ENCODE data around the gene CHRNB1. TPM values are rescaled to one million over a fixed set of nuclear protein-coding genes. Genes with fewer than 3 reads are reported as not detected.

CHRNB1 gene
- total RNA-seq, 4 donors from 2014 or later, result 5.0 to 12.8 (median 8.1) TPM

DNA sequence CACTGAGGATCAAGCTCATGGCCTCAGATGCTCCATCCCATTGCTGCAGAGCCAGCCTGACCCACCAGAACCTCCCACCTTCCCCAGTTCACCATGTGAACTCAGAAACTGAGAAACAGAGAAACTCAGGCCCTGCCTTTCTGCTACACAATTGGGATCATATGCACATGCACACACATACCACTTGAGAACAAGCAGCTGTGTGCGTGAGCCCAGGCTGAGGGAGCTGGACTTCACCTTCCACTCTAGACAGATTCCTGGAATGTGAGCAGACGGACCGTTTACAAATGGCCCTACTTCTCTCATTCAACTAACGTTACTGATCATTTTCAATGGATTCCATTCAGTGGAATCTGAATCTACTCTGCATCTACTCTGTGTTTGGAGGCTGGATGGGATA lies 21.2 kb upstream of the CHRNB1 start:
- no peak for DNase-seq (ENCODE audit: extremely low spot score)
- no peak overlapping the region for H3K27ac ChIP-seq (replicated peaks in 1 of 4)
- WGBS, result 43% methylated on average over 4 of the region's 4 CpGs
- H3K4me1 ChIP-seq, result no peaks in the 10 kb centered on the region
- no peaks in the 10 kb centered on the region for H3K27me3 ChIP-seq
- H3K36me3 ChIP-seq, result no peaks in the 10 kb centered on the region
- no peaks in the 10 kb centered on the region for H3K9me3 ChIP-seq
- TF ChIP-seq POLR2AphosphoS5 (IDR thresholded peaks at IDR 0.05), result no peak
- TF ChIP-seq POLR2A (IDR thresholded peaks at IDR 0.05; ENCODE audit: low read depth), result no peak
- no peak for TF ChIP-seq EP300 (IDR thresholded peaks at IDR 0.05)
- TF ChIP-seq, protein P1, sequence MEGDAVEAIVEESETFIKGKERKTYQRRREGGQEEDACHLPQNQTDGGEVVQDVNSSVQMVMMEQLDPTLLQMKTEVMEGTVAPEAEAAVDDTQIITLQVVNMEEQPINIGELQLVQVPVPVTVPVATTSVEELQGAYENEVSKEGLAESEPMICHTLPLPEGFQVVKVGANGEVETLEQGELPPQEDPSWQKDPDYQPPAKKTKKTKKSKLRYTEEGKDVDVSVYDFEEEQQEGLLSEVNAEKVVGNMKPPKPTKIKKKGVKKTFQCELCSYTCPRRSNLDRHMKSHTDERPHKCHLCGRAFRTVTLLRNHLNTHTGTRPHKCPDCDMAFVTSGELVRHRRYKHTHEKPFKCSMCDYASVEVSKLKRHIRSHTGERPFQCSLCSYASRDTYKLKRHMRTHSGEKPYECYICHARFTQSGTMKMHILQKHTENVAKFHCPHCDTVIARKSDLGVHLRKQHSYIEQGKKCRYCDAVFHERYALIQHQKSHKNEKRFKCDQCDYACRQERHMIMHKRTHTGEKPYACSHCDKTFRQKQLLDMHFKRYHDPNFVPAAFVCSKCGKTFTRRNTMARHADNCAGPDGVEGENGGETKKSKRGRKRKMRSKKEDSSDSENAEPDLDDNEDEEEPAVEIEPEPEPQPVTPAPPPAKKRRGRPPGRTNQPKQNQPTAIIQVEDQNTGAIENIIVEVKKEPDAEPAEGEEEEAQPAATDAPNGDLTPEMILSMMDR (IDR thresholded peaks at IDR 0.05), result no peak
- intact Hi-C loops (cut with DNase I), result no loop called here
- H3K4me3 ChIP-seq, result no peak overlapping the region

DNA sequence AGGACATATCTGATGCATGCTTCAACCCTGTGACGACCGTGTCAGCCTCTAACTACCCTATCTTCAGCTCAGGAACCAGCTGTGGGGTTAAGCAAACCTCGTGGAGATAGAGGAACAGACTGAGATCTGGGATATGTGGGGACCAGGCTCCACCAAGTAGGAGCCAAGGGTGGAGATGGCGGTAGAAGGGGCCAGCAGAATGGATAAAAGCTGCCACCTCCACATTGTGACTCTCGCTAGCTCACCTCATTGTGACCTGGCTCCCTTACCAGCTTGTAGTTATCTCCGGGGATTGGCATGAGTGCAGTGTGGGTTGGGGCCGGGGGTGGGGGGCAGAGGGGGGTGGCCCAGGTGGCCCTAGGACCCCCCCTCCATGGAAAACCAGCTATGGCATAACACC lies 19.5 kb upstream of the CHRNB1 start, which contains the start of gene SPEM2:
SPEM2 (plus strand) TSS at position 301 of the 400 bp plus-strand sequence; CDS start at position 374, 73 bp downstream.
- Histone ChIP-seq H3K4me1 (no peaks in the 10 kb centered on the region), H3K4me3 (no peak within 1 kb of the TSS), H3K36me3 (no peaks in the 10 kb centered on the region), H3K27me3 (no peaks in the 10 kb centered on the region), H3K9me3 (no peaks in the 10 kb centered on the region), H3K27ac (replicated peaks in 1 of 4) (no peak within 1 kb of the TSS)
- intact Hi-C loops (cut with DNase I), result no loop called here
- WGBS, result 86% methylated on average over 7 of the region's 7 CpGs
- TF ChIP-seq, protein P1 (IDR thresholded peaks at IDR 0.05), result no peak
- TF ChIP-seq EP300 (IDR thresholded peaks at IDR 0.05), result no peak
- no peak for TF ChIP-seq POLR2AphosphoS5 (IDR thresholded peaks at IDR 0.05)
- TF ChIP-seq POLR2A (IDR thresholded peaks at IDR 0.05; ENCODE audit: low read depth), result no peak
- DNase-seq (ENCODE audit: extremely low spot score), result no peak

DNA sequence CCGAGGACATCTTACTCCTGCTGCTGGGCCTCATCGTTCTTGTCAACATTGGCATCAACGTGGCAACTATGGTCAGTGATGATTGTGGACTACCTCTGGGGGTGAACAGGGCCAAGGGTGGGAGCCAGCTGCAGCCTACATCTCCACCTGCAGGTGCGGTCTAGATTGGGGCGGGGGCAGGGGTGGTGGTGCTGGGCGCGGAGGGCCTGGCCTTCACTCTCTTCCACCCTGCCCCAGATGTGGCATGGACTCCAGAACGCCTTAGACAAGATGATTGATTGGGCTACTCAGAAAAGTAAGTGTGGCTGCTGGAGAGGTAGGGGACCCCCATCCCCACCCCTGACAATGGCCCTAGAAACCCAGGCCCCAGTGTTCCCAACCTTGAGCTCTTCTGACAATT lies 19.1 kb upstream of the CHRNB1 start:
- no peak for DNase-seq (ENCODE audit: extremely low spot score)
- H3K4me1 ChIP-seq, result no peaks in the 10 kb centered on the region
- no peaks in the 10 kb centered on the region for H3K36me3 ChIP-seq
- no peak overlapping the region for H3K4me3 ChIP-seq
- H3K27ac ChIP-seq (replicated peaks in 1 of 4), result no peak overlapping the region
- TF ChIP-seq POLR2A (IDR thresholded peaks at IDR 0.05; ENCODE audit: low read depth), result no peak
- no peak for TF ChIP-seq POLR2AphosphoS5 (IDR thresholded peaks at IDR 0.05)
- no peak for TF ChIP-seq EP300 (IDR thresholded peaks at IDR 0.05)
- TF ChIP-seq, protein P1 (IDR thresholded peaks at IDR 0.05), result no peak
- intact Hi-C loops (cut with DNase I), result no loop called here
- no peaks in the 10 kb centered on the region for H3K9me3 ChIP-seq
- no peaks in the 10 kb centered on the region for H3K27me3 ChIP-seq
- no CpG with 5 or more reads among the region's 8 CpGs for WGBS

DNA sequence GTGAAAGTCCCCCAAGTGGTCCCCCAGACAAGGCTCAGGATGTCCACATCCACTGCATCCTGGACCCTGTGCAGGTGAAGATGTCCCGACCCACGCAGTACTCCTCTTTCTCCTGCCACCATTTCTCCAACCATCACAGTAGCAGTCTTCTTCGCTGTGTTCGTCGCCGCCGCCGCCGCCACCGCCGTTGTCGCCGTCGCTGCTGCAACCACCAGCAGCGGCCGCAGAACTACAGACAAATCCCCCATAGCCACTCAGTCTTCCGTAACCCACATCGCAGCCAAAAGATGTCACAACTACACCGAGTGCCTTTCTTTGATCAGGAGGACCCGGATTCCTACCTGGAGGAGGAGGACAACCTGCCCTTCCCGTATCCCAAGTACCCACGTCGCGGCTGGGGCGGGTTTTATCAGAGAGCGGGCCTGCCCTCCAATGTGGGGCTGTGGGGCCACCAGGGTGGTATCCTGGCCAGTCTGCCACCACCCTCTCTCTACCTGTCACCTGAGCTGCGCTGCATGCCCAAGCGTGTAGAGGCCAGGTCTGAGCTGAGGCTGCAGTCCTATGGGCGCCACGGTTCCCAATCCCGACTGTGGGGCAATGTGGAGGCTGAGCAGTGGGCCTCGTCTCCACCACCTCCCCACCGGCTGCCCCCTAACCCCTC lies 18.5 kb upstream of the CHRNB1 start:
- H3K36me3 ChIP-seq, result no peaks in the 10 kb centered on the region
- WGBS, result 95% methylated on average over 32 of the region's 33 CpGs

More for the DNA sequence above, 18.5 kb upstream of the CHRNB1 start:
- Histone ChIP-seq H3K4me1 (no peaks in the 10 kb centered on the region), H3K27ac (replicated peaks in 1 of 4) (no peak overlapping the region), H3K4me3 (no peak overlapping the region), H3K9me3 (no peaks in the 10 kb centered on the region), H3K27me3 (no peaks in the 10 kb centered on the region)
- TF ChIP-seq POLR2AphosphoS5 (IDR thresholded peaks at IDR 0.05) (no peak), POLR2A (IDR thresholded peaks at IDR 0.05; ENCODE audit: low read depth) (no peak), EP300 (IDR thresholded peaks at IDR 0.05) (no peak)
- TF ChIP-seq, protein P1 (IDR thresholded peaks at IDR 0.05), result no peak
- intact Hi-C loops (cut with DNase I), result no loop called here
- DNase-seq (ENCODE audit: extremely low spot score), result no peak

Data from esophagus muscularis mucosa (tissue), 4 donors.